ENCODE measurements around the gene MSRB3. TPM values are rescaled to one million over a fixed set of nuclear protein-coding genes. Genes with fewer than 3 reads are reported as not detected.

The MSRB3 gene
- total RNA-seq, 1 experiment from 2014 or later, result 5.9 TPM

Other genes with a start within 250 kb of the MSRB3 start
- not detected in 2 replicates for gene WIF1, start 157.4 kb upstream of the MSRB3 start, total RNA-seq (2014; rRNA removed)
- 57.8 and 71.5 TPM in 2 replicates for gene LEMD3, start 109.1 kb upstream of the MSRB3 start, total RNA-seq (2014; rRNA removed)

Data from PC-3 (cell line).